Stimulated activated CD4-positive, alpha-beta T cell treated with anti-CD3 and anti-CD28 coated beads, Interleukin-15, amount 100 ng/mL, for 48 hours (primary cell): ENCODE results near the gene ZNF783.
"Not testable (repeated sequence)": the region's sequence is repeated elsewhere in the genome, so short reads cannot be mapped to it uniquely, and the experiment has no call there.

Experiments used
- DNase-seq, 2 donors: peaks; one replicate each; pipeline ENCODE4 v3.0.0-alpha.2; 2020; ENCODE audit warnings: low read depth in 2 of 2

Gene ZNF783

GRCh38 chr7:149330914-149331567 lies 69.0 kb downstream of the ZNF783 start:
- no peak for DNase-seq

GRCh38 chr7:149332602-149333320 lies 70.8 kb downstream of the ZNF783 start:
- not testable (repeated sequence) for DNase-seq

- no peak for DNase-seq
Measured at GRCh38 chr7:149333321-149333717, 71.3 kb downstream of the ZNF783 start.

GRCh38 chr7:149334219-149334618 lies 72.2 kb downstream of the ZNF783 start:
- DNase-seq, result no peak
